ENCODE results near the gene KRT33A. TPM values are rescaled to one million over a fixed set of nuclear protein-coding genes. Genes with fewer than 3 reads are reported as not detected.
"Not testable (repeated sequence)": the region's sequence is repeated elsewhere in the genome, so short reads cannot be mapped to it uniquely, and the experiment has no call there.

Gene KRT33A
- total and polyA plus RNA-seq, 10 donors = not detected

GRCh38 chr17:41383690-41384089, 33.1 kb upstream of the KRT33A start:
- intact Hi-C loops (cut with DNase I; ENCODE audit: low total_unique reads) = no loop called here

GRCh38 chr17:41382394-41382793, 31.8 kb upstream of the KRT33A start:
- Histone ChIP-seq H3K4me3 (no peak overlapping the region), H3K27me3 (replicated peaks in 1 of 7) (peaks cover 0 to 36% (median 0%) of the 10 kb centered on the region in 7 donors), H3K27ac (no peak overlapping the region), H3K9me3 (peaks cover 0 to 22% (median 19%) of the 10 kb centered on the region in 8 donors), H3K36me3 (no peaks in the 10 kb centered on the region), H3K4me1 (no peaks in the 10 kb centered on the region)
- no peak for TF ChIP-seq POLR2AphosphoS5 (IDR thresholded peaks at IDR 0.05)
- TF ChIP-seq CTCF (IDR thresholded peaks at IDR 0.05 in 8 of 11, conservative IDR thresholded peaks at IDR 0.05 in 3 of 11) = no peak
- TF ChIP-seq POLR2A (IDR thresholded peaks at IDR 0.05) = no peak
- 88 to 96% (median 93%) methylated on average over 1 of the region's 1 CpG for WGBS, 5 donors
- intact Hi-C loops (cut with DNase I; ENCODE audit: low total_unique reads) = no loop called here
- DNase-seq = no peak

More at GRCh38 chr17:41383690-41384089, 33.1 kb upstream of the KRT33A start:
- H3K9me3 ChIP-seq = peaks cover 0 to 28% (median 23%) of the 10 kb centered on the region in 8 donors
- no peak overlapping the region for H3K4me3 ChIP-seq
- no peaks in the 10 kb centered on the region for H3K4me1 ChIP-seq
- 92 to 98% (median 95%) methylated on average over 1 of the region's 1 CpG for WGBS, 5 donors
- no peaks in the 10 kb centered on the region for H3K36me3 ChIP-seq
- peaks cover 0 to 36% (median 0%) of the 10 kb centered on the region in 7 donors for H3K27me3 ChIP-seq (replicated peaks in 1 of 7)
- DNase-seq = no peak
- no peak overlapping the region for H3K27ac ChIP-seq
- TF ChIP-seq POLR2AphosphoS5 (IDR thresholded peaks at IDR 0.05) (no peak), POLR2A (IDR thresholded peaks at IDR 0.05) (no peak), CTCF (IDR thresholded peaks at IDR 0.05 in 8 of 11, conservative IDR thresholded peaks at IDR 0.05 in 3 of 11) (no peak)

- Histone ChIP-seq H3K9me3 (peaks cover 0 to 18% (median 15%) of the 10 kb centered on the region in 8 donors), H3K27me3 (replicated peaks in 1 of 7) (peaks cover 0 to 36% (median 0%) of the 10 kb centered on the region in 7 donors)
- 88 to 94% (median 91%) methylated on average over 10 to 13 of the region's 13 CpGs for WGBS, 5 donors
- DNase-seq; H3K27ac ChIP-seq; intact Hi-C loops (cut with DNase I; ENCODE audit: low total_unique reads); H3K4me1 ChIP-seq; H3K4me3 ChIP-seq; H3K36me3 ChIP-seq: not testable (repeated sequence)
Observed at GRCh38 chr17:41381943-41382342, 31.3 kb upstream of the KRT33A start, which contains the start of gene KRT34. Gene KRT34, minus strand, starts transcription at chr17:41382306. Its CDS starts 60 bp downstream, at chr17:41382246.

GRCh38 chr17:41380091-41380490, 29.5 kb upstream of the KRT33A start:
- H3K4me1 ChIP-seq; intact Hi-C loops (cut with DNase I; ENCODE audit: low total_unique reads); H3K36me3 ChIP-seq; H3K27ac ChIP-seq; DNase-seq; H3K9me3 ChIP-seq; H3K4me3 ChIP-seq: not testable (repeated sequence)
- WGBS, 5 donors = 84 to 92% (median 91%) methylated on average over 7 of the region's 7 CpGs
- H3K27me3 ChIP-seq (replicated peaks in 1 of 7) = peaks cover 0 to 32% (median 0%) of the 10 kb centered on the region in 7 donors

- WGBS, 5 donors = 4 to 19% (median 11%) methylated on average over 2 of the region's 2 CpGs
- no peak for TF ChIP-seq POLR2AphosphoS5 (IDR thresholded peaks at IDR 0.05)
- no peak for TF ChIP-seq CTCF (IDR thresholded peaks at IDR 0.05 in 8 of 11, conservative IDR thresholded peaks at IDR 0.05 in 3 of 11)
- TF ChIP-seq POLR2A (IDR thresholded peaks at IDR 0.05) = no peak
- H3K36me3 ChIP-seq = no peaks in the 10 kb centered on the region
- H3K9me3 ChIP-seq = peaks cover 0 to 3% (median 0%) of the 10 kb centered on the region in 8 donors
- intact Hi-C loops (cut with DNase I; ENCODE audit: low total_unique reads) = no loop called here
- DNase-seq = no peak
- peaks cover 0 to 26% (median 0%) of the 10 kb centered on the region in 7 donors for H3K27me3 ChIP-seq (replicated peaks in 1 of 7)
- no peaks in the 10 kb centered on the region for H3K4me1 ChIP-seq
- no peak overlapping the region for H3K4me3 ChIP-seq
- no peak overlapping the region for H3K27ac ChIP-seq
Observed at GRCh38 chr17:41377546-41377945, 26.9 kb upstream of the KRT33A start.
